ENCODE results near the gene ANKMY1.

GRCh38 chr2:240602266-240603050 is 44.7 kb upstream of the ANKMY1 start:
- TF ChIP-seq CTCF (IDR thresholded peaks at IDR 0.05) (no peak), EZH2 (IDR thresholded peaks at IDR 0.05; ENCODE audit: borderline replicate concordance, insufficient read depth, low read depth, low read length, poor library complexity, severe bottlenecking) (no peak)
